ENCODE data around the gene TMOD1. TPM values are rescaled to one million over a fixed set of nuclear protein-coding genes. Genes with fewer than 3 reads are reported as not detected.

The TMOD1 gene
- total RNA-seq, 1 experiment from 2014 or later, result 1.0 TPM

DNA sequence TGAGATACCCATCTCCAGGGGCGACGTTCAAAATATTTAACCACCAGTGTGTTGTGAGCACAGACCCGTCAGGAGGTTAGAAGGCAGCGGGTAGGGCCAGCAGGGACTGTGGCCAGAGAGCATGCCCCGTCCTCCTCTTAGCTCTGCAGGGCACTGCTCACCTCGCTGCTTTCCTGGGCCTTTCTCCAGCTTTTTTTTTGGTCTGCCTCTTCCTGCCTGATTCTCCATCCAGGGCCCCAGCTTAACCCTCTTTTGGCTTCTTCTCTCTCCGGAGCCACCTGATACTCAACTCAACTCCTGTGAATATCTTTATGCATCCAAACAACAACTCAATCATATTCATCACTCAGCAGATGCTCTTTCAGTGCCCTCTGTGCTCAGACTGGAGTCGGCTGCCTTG, 44.0 kb downstream of the TMOD1 start (continued):
- TF ChIP-seq ZNF219 (CRISPR knock-in tag; IDR thresholded peaks at IDR 0.05; ENCODE audit: borderline replicate concordance), result no peak
- TF ChIP-seq, protein P1, sequence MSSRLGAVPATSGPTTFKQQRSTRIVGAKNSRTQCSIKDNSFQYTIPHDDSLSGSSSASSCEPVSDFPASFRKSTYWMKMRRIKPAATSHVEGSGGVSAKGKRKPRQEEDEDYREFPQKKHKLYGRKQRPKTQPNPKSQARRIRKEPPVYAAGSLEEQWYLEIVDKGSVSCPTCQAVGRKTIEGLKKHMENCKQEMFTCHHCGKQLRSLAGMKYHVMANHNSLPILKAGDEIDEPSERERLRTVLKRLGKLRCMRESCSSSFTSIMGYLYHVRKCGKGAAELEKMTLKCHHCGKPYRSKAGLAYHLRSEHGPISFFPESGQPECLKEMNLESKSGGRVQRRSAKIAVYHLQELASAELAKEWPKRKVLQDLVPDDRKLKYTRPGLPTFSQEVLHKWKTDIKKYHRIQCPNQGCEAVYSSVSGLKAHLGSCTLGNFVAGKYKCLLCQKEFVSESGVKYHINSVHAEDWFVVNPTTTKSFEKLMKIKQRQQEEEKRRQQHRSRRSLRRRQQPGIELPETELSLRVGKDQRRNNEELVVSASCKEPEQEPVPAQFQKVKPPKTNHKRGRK (CRISPR knock-in tag; IDR thresholded peaks at IDR 0.05; ENCODE audit: borderline replicate concordance), result no peak
- no peak for TF ChIP-seq RELA (CRISPR knock-in tag; IDR thresholded peaks at IDR 0.05; ENCODE audit: borderline replicate concordance)

- H3K27me3 Mint-ChIP-seq (ENCODE audit: low read depth), result no peaks in the 10 kb centered on the region
- no peaks in the 10 kb centered on the region for H3K36me3 Mint-ChIP-seq
- DNase-seq (ENCODE audit: low spot score), result no peak
- H3K27ac Mint-ChIP-seq, result no peak overlapping the region
- ChIA-PET POLR2A (no interaction called here), CTCF (no interaction called here)
- no peak overlapping the region for H3K4me3 Mint-ChIP-seq
- no peaks in the 10 kb centered on the region for H3K9me3 Mint-ChIP-seq
- H3K4me1 Mint-ChIP-seq, result peaks cover 13% of the 10 kb centered on the region
- no peak for ATAC-seq
- TF ChIP-seq NR2C2 (CRISPR knock-in tag; IDR thresholded peaks at IDR 0.05), result no peak
- TF ChIP-seq, protein P2, sequence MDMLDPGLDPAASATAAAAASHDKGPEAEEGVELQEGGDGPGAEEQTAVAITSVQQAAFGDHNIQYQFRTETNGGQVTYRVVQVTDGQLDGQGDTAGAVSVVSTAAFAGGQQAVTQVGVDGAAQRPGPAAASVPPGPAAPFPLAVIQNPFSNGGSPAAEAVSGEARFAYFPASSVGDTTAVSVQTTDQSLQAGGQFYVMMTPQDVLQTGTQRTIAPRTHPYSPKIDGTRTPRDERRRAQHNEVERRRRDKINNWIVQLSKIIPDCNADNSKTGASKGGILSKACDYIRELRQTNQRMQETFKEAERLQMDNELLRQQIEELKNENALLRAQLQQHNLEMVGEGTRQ (CRISPR knock-in tag; IDR thresholded peaks at IDR 0.05), result no peak
- TF ChIP-seq TP53 (CRISPR knock-in tag; IDR thresholded peaks at IDR 0.05), result no peak
- TF ChIP-seq, protein P3, sequence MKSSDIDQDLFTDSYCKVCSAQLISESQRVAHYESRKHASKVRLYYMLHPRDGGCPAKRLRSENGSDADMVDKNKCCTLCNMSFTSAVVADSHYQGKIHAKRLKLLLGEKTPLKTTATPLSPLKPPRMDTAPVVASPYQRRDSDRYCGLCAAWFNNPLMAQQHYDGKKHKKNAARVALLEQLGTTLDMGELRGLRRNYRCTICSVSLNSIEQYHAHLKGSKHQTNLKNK (CRISPR knock-in tag; IDR thresholded peaks at IDR 0.05), result no peak
- TF ChIP-seq, protein P4, sequence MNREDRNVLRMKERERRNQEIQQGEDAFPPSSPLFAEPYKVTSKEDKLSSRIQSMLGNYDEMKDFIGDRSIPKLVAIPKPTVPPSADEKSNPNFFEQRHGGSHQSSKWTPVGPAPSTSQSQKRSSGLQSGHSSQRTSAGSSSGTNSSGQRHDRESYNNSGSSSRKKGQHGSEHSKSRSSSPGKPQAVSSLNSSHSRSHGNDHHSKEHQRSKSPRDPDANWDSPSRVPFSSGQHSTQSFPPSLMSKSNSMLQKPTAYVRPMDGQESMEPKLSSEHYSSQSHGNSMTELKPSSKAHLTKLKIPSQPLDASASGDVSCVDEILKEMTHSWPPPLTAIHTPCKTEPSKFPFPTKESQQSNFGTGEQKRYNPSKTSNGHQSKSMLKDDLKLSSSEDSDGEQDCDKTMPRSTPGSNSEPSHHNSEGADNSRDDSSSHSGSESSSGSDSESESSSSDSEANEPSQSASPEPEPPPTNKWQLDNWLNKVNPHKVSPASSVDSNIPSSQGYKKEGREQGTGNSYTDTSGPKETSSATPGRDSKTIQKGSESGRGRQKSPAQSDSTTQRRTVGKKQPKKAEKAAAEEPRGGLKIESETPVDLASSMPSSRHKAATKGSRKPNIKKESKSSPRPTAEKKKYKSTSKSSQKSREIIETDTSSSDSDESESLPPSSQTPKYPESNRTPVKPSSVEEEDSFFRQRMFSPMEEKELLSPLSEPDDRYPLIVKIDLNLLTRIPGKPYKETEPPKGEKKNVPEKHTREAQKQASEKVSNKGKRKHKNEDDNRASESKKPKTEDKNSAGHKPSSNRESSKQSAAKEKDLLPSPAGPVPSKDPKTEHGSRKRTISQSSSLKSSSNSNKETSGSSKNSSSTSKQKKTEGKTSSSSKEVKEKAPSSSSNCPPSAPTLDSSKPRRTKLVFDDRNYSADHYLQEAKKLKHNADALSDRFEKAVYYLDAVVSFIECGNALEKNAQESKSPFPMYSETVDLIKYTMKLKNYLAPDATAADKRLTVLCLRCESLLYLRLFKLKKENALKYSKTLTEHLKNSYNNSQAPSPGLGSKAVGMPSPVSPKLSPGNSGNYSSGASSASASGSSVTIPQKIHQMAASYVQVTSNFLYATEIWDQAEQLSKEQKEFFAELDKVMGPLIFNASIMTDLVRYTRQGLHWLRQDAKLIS (CRISPR knock-in tag; IDR thresholded peaks at IDR 0.05; ENCODE audit: borderline replicate concordance), result no peak
- no peak for TF ChIP-seq USF1 (CRISPR knock-in tag; IDR thresholded peaks at IDR 0.05)
- TF ChIP-seq, protein P5, sequence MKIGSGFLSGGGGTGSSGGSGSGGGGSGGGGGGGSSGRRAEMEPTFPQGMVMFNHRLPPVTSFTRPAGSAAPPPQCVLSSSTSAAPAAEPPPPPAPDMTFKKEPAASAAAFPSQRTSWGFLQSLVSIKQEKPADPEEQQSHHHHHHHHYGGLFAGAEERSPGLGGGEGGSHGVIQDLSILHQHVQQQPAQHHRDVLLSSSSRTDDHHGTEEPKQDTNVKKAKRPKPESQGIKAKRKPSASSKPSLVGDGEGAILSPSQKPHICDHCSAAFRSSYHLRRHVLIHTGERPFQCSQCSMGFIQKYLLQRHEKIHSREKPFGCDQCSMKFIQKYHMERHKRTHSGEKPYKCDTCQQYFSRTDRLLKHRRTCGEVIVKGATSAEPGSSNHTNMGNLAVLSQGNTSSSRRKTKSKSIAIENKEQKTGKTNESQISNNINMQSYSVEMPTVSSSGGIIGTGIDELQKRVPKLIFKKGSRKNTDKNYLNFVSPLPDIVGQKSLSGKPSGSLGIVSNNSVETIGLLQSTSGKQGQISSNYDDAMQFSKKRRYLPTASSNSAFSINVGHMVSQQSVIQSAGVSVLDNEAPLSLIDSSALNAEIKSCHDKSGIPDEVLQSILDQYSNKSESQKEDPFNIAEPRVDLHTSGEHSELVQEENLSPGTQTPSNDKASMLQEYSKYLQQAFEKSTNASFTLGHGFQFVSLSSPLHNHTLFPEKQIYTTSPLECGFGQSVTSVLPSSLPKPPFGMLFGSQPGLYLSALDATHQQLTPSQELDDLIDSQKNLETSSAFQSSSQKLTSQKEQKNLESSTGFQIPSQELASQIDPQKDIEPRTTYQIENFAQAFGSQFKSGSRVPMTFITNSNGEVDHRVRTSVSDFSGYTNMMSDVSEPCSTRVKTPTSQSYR (CRISPR knock-in tag; IDR thresholded peaks at IDR 0.05), result no peak
- no peak for TF ChIP-seq ZNF416 (CRISPR knock-in tag; IDR thresholded peaks at IDR 0.05)
- no peak for TF ChIP-seq SMAD3 (CRISPR knock-in tag; IDR thresholded peaks at IDR 0.05; ENCODE audit: borderline replicate concordance)
- TF ChIP-seq ZNF263 (CRISPR knock-in tag; IDR thresholded peaks at IDR 0.05; ENCODE audit: low read depth), result no peak
- TF ChIP-seq ZNF671 (CRISPR knock-in tag; IDR thresholded peaks at IDR 0.05), result no peak
- no peak for TF ChIP-seq FOXK1 (CRISPR knock-in tag; IDR thresholded peaks at IDR 0.05)
- no peak for TF ChIP-seq CDX4 (CRISPR knock-in tag; IDR thresholded peaks at IDR 0.05; ENCODE audit: borderline replicate concordance)
- no peak for TF ChIP-seq E2F4 (CRISPR knock-in tag; IDR thresholded peaks at IDR 0.05; ENCODE audit: borderline replicate concordance, low read depth)
Measured at GRCh38 chr9:97547098-97547829, 45.8 kb downstream of the TMOD1 start.

Data from WTC11 (cell line).